ENCODE data around the gene SVIL.
"Not testable (repeated sequence)": the region's sequence is repeated elsewhere in the genome, so short reads cannot be mapped to it uniquely, and the experiment has no call there.

SVIL gene

DNA sequence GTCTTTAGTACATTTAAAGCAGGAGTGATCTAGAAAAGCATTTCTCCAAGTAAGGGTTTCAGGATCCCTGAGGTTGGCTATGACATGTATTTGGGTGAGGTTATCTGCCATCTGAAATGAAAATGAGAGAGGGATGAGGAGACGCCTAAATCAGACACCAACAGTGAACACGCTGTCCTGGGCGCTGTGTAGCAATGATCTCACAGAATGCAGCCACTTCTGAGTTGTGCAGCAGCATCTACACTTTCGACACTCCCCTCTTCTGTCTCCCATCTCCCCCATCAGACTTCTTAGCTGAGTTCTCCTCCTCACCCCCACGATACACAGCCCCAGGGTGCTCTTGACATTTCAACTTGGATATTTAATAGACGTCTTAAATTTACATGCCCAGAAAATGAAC, 95.4 kb downstream of the SVIL start:
- no peak for DNase-seq

DNA sequence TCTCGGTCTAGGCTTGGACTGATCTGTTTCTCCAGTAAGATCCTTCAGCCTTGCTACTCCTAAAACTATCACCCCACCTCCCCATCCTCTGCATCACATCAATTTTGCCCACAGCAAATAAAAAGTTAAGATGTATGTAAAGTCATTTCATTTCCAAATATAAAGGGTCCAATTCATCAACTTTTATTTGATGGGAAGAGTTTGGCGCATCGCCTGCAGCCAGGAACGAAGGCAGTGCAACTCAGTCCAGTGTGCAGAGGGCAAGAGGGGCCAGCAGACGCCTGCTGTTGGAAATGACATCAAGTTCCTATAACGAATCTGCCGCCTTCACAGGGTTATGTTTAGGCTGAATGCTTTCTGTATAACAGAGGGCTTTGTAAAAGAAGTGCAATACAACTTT, 97.0 kb downstream of the SVIL start:
- DNase-seq: no peak

DNA sequence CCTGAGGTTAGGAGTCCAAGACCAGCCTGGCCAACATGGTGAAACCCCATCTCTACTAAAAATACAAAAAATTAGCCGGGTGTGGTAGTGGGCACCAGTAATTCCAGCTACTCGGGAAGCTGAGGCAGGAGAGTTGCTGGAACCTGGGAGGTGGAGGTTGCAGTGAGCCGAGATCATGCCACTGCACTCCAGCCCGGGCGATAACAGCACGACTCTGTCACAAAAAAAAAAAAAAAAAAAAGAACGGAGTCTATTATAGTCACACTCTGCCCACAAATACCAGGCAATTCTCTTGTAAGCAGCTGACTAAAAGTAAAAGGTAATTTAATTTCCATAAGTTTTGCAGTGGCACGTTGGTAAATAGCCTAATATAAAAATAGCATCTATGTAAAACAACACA, 98.1 kb downstream of the SVIL start:
- DNase-seq: not testable (repeated sequence)

DNA sequence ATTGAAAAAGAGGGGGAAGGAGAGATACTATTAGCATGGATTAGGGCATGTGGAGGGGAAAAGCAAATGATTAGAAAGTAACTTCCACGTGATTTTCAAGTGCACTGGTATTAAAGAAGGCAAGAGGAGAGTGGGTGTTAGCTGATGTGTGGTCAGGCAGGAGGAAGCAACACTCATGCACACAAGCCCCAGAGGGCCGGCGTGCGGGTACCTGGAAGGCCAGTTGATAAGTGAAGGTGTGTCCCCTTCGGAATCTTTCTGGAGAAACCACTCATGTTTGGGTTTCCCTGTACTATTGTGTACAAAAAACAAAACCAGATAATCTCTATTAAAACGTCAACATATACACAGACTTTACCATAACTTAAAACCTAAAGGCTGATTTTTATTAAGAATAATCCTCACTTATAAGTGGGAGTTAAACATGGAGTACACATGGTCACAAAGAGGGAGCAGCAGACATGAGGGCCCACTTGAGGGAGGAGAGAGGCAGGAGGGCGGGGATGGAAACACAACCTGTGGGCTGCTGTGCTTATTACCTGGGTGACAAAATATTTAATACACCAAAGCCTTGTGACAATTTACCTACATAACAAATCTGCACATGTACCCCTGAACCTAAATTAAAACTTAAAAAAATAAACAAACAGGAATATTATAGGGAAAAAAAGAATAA, 98.9 kb downstream of the SVIL start:
- DNase-seq: no peak

- DNase-seq: no peak
These were observed 99.6 kb downstream of the SVIL start for GRCh38 chr10:29535012-29535777.

GRCh38 chr10:29534590-29534989, 100.2 kb downstream of the SVIL start:
- DNase-seq: no peak

GRCh38 chr10:29533696-29534285, 101.0 kb downstream of the SVIL start:
- DNase-seq: no peak

DNA sequence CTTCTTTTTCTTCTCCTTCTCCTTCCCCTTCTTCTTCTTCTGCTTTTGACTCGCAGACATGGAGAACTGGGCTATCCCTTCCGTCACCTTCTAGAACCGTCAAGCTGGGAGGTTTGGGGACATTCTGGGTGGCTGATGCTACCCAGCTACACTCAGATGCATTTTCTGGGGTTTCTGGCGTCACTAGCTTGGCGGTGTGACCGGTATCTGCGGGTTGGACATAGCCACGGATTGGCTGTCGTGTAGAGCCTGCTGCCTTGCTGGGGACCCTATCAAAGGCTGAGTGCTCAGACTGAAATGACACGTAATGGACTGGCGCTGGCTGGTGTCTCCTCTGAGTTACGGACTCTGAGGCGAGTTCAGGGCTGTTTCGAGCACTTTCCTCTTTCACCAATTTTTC, 101.7 kb downstream of the SVIL start:
- DNase-seq: no peak

DNA sequence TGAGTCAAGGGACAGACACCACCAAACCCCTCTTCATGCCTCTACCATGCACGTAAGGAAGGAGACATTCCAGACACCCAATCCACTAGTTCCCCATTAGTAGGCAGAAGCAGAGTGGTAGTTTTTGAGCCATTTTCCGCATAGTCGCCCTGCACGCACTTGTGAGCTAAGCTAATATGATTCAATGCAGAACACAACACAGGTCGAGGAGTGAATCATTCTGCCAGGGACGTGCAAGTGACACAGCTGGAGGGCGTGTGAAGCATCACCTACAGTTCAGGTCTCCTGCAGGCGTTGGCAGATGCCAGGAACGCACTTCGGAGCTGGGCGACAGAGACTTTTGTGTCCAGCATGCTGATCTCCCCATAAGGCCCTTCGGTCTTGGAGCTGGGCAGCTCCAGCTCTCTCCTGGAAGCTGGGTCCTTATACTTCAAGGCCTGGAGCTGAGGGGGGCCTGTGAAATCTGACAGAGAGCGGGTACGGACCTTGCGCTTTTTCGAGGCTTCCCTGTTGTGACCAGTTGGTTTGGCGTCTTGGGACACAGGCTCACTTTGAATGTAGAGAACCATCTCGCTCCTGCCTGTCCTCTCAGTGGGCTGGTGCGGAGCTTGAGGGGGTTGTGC, 102.4 kb downstream of the SVIL start:
- DNase-seq: no peak

GRCh38 chr10:29530112-29530976, 104.4 kb downstream of the SVIL start:
- no peak for DNase-seq

DNA sequence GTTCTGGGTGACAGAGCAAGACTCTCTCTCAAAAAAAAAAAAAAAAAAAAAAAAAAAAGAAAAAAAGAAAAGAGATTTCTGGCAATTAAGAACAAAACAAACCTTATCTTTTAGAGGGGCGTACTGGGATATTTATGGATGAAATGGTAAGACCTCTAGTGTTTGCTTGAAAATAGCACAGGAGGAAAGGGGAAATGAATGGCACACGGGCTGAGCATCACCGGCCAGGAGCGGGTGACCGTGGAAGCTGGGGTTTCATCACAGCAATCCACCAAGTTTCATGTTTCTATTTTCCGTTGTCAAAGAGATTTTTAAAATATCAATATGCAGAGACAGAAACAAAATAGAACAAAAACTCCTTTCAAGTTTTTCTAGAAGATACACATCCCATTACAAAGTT, 105.6 kb downstream of the SVIL start:
- no peak for DNase-seq

DNA sequence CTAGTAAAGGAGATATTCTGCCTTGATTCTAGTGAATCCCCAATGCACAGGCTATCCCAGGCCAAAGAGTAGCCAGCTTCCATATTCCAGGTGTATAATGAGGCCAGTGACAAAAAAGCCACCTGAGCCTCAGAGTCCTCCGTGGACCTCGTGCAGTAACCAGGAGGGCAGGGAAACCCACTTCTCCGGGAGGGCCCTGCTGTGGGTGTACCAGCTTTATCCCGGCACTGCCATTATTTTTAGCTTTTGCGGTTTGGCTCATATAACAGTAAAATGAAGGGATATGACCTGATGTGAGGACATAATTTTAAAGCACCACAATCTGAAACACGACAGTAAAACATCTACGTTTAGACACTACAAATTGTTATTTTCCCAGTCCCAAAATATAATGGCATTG, 109.0 kb downstream of the SVIL start:
- no peak for DNase-seq

GRCh38 chr10:29524720-29525119, 110.1 kb downstream of the SVIL start:
- no peak for DNase-seq

DNA sequence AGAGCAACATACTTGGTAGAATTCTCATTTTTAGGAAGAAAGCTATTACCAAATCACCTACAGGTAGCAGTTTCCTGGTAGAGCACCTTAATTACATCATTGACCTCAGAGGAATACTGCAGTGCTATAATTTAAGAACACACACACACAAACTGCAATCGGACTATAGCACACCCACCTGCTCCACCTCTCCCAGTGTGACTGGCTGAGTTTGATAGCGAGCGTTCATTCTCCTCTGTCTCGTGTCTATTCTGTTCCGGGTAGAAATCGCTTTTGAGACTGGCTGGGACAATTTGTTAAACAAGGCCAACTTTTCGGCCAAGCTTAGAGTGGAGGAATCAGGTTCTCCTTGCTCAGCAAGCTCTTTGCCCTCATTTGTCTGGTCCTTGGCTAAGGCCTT, 110.5 kb downstream of the SVIL start:
- no peak for DNase-seq

DNA sequence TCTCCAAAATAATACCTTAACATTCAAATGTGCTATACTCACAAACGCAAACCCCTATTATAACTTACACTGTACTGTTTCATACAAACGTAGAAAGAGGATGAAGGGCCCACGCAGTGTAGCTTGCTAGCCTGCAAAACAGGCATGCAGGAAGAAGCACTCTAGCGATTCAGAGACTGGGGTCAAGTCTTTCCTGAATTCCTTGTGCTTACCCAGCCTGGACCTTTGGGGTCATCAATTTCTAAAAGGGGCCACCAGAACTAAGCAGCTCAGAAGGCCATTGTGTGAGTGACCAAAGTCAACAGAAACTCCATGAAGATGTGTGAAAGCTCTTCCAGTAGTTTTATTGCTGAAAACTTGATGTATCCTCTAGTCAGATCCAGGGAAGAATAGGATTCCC, 111.9 kb downstream of the SVIL start:
- no peak for DNase-seq

DNA sequence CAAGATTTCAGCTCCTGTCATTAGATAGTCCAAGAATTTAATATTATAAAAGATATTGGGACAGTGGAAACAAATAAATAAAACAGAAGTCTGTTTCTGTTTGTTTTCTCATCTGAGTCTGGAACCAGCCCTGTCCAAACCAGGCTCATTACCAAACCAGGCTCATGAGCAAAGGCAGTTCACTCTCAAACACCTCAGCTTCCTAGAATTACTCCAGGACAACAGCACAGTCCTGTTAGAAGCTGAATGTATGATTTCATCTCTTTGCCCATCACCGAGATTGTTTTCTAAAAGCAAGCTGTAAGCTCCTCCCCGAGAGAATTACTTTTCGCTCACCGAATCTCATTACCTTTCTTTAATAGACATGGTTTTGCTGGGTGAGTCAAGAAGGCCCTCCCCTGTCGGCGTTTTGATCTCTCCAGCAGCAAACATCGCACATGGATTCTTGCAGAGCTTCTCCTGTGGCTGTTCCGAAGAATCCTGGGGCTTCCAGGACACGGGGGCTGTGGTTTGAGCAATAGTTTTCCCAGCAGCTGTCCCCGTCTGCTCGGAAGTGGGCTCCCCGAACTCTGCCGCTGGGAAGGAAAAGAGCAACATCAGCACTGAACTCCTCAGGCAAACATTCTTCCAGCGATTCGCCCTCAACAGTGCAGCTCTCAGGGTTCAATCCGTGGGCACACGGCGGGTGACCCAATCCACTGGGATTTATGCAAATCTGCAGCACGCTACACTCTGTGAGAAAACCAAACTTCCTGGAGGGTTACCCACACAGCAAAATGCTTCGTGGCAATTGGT, 112.5 kb downstream of the SVIL start:
- no peak for DNase-seq

- DNase-seq: no peak
These were observed 115.1 kb downstream of the SVIL start for GRCh38 chr10:29519659-29520058.

- DNase-seq: no peak
These were observed 117.3 kb downstream of the SVIL start for GRCh38 chr10:29517352-29517923.

- not testable (repeated sequence) for DNase-seq
These were observed 118.3 kb downstream of the SVIL start for GRCh38 chr10:29516309-29516932.

GRCh38 chr10:29515879-29516278, 118.9 kb downstream of the SVIL start:
- DNase-seq: not testable (repeated sequence)

DNA sequence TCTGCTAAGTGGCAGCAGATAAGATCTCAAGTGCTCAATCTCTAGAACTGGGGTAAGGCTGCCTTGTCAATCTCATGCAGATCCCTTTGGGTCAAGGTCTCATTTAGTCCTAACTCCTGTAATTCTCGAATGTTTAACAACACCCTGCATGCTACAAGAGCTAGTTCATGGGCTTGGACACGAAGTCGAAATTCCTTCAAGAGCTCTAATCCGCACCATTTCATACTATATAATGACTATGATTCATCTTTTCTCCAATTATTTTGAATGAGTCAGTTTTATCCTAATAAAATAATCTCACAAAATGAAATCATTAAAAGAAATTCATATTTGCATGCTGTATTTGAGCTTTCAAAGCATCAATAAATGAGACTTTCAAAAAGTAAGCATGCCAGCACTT, 119.7 kb downstream of the SVIL start:
- not testable (repeated sequence) for DNase-seq
